Measurements from ENCODE around the gene CYB5B. TPM values are rescaled to one million over a fixed set of nuclear protein-coding genes. Genes with fewer than 3 reads are reported as not detected.

Gene CYB5B
- total and polyA plus RNA-seq, 2 experiments from 2014 or later: 47.1 to 115 TPM

DNA sequence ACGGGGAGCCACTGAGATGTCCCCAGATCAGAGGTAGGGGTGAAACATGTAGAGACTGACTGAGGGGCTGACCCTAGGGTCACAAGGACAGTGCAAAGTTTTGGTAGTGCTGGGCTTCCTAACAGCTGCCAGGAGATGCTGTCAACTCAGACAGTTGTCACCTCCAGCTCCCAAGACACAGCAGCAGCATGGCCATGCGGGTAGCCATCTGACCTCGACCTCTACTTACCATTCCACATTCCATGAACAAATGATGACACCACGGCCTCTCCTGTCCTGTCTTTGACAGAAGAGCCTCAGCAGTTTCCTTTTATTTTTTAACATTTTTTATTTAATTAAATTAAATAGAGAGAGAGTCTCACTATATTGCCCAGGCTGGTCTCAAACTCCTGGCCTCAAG, 76.1 kb downstream of the CYB5B start:
- Histone ChIP-seq H3K9ac (no peak overlapping the region), H3K27me3 (replicated peaks; ENCODE audit: insufficient read depth) (no peaks in the 10 kb centered on the region), H2AFZ (no peak overlapping the region), H3K4me3 (no peak overlapping the region), H3K9me2 (ENCODE audit: insufficient read depth) (no peaks in the 10 kb centered on the region), H3F3A (ENCODE audit: insufficient read depth) (no peaks in the 10 kb centered on the region), H3K4me2 (ENCODE audit: unreplicated experiment) (no peak overlapping the region), H3K36me3 (ENCODE audit: low read depth) (no peaks in the 10 kb centered on the region), H3K9me3 (ENCODE audit: low read depth) (no peaks in the 10 kb centered on the region), H3K27ac (no peak overlapping the region), H3K4me1 (ENCODE audit: insufficient read depth) (no peaks in the 10 kb centered on the region), H3K79me2 (ENCODE audit: insufficient read depth) (no peaks in the 10 kb centered on the region), H4K20me1 (ENCODE audit: insufficient read depth) (no peaks in the 10 kb centered on the region)
- in situ Hi-C loops (cut with MboI): no loop called here
- no peak for DNase-seq
- TF ChIP-seq EZH2 (IDR thresholded peaks at IDR 0.05; ENCODE audit: insufficient read depth, poor library complexity, severe bottlenecking) (no peak), EZH2phosphoT487 (IDR thresholded peaks at IDR 0.05; ENCODE audit: insufficient read depth, low read depth) (no peak)
- WGBS, 2 experiments (ENCODE audit: low coverage in 1 of 2, low lambda C conversion rate in 2 of 2, missing lambda C conversion rate in 2 of 2): 85 to 92% methylated on average over 4 of the region's 4 CpGs

DNA sequence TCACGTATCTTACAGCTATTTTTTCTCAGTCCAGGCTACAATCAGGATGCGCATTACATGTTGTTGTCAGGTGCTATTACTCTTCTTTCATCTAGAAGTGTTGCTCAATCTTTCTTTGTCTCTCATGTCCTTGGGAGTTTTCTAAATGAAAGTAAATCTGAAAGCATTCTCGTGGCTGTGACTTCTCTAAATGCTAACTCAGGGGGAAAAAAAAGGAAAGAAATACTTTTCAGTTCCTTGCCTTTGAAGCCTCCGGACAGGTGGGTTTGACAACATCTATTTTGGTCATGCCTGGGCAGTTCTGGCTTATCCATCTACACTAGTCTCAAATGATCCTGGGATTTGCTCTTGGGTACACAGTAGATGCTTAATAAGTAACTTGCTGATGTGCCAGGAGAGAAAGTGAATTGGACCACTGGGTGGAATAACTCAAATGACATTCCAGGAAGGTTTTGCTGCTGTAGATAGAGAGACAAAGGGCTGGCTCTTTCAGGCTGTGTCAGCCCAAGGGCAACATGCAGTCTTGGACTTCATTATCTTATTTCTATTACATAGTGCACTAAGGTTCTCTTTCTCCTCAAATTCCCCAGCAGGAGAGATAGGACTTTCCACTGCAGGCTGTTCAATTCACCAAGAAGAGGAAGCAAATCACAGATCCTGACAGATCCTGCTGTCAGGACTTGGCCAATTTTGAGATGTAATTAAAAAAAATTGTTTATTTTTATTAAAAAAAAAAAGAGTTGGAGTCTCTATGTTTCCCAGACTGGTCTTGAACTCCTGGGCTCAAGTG, 77.7 kb downstream of the CYB5B start:
- no peak overlapping the region for H2AFZ ChIP-seq
- no peaks in the 10 kb centered on the region for H3K9me2 ChIP-seq (ENCODE audit: insufficient read depth)
- no peak for TF ChIP-seq EZH2phosphoT487 (IDR thresholded peaks at IDR 0.05; ENCODE audit: insufficient read depth, low read depth)
- TF ChIP-seq EZH2 (IDR thresholded peaks at IDR 0.05; ENCODE audit: insufficient read depth, poor library complexity, severe bottlenecking): no peak
- no peak overlapping the region for H3K4me3 ChIP-seq
- H3K79me2 ChIP-seq (ENCODE audit: insufficient read depth): no peaks in the 10 kb centered on the region
- H3F3A ChIP-seq (ENCODE audit: insufficient read depth): no peaks in the 10 kb centered on the region
- no peak overlapping the region for H3K4me2 ChIP-seq (ENCODE audit: unreplicated experiment)
- no peak for DNase-seq
- no peak overlapping the region for H3K27ac ChIP-seq
- no peaks in the 10 kb centered on the region for H3K36me3 ChIP-seq (ENCODE audit: low read depth)
- WGBS, 2 experiments (ENCODE audit: low coverage in 1 of 2, low lambda C conversion rate in 2 of 2, missing lambda C conversion rate in 2 of 2): 81 to 84% methylated on average over 4 of the region's 4 CpGs
- no peaks in the 10 kb centered on the region for H3K9me3 ChIP-seq (ENCODE audit: low read depth)
- H4K20me1 ChIP-seq (ENCODE audit: insufficient read depth): no peaks in the 10 kb centered on the region
- no peaks in the 10 kb centered on the region for H3K4me1 ChIP-seq (ENCODE audit: insufficient read depth)
- H3K27me3 ChIP-seq (replicated peaks; ENCODE audit: insufficient read depth): no peaks in the 10 kb centered on the region
- no peak overlapping the region for H3K9ac ChIP-seq
- in situ Hi-C loops (cut with MboI): no loop called here

DNA sequence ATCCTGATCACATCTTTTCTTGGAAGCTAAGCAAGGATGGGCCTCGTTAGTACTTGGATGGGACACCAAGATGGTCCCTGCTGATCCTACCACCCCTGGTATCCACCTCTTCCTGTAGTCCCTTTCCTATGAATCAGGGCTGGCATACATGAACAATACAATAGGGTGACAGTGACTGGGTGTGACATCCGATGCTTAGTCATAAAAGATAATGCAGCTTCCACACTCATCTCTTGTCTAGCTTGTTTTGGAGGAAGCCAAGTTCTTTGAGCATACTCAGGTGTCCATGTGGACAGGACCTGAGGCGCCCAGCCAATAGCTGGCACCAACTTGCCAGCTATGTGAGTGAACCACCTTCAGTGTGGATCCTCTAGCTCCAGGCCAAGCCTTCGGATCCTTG, 78.8 kb downstream of the CYB5B start:
- H3F3A ChIP-seq (ENCODE audit: insufficient read depth): no peaks in the 10 kb centered on the region
- H4K20me1 ChIP-seq (ENCODE audit: insufficient read depth): no peaks in the 10 kb centered on the region
- WGBS, 2 experiments (ENCODE audit: low coverage in 1 of 2, low lambda C conversion rate in 2 of 2, missing lambda C conversion rate in 2 of 2): 90 to 93% methylated on average over 4 of the region's 4 CpGs
- no peaks in the 10 kb centered on the region for H3K9me2 ChIP-seq (ENCODE audit: insufficient read depth)
- no peaks in the 10 kb centered on the region for H3K27me3 ChIP-seq (replicated peaks; ENCODE audit: insufficient read depth)
- H3K4me2 ChIP-seq (ENCODE audit: unreplicated experiment): no peak overlapping the region
- H3K79me2 ChIP-seq (ENCODE audit: insufficient read depth): no peaks in the 10 kb centered on the region
- H3K9me3 ChIP-seq (ENCODE audit: low read depth): no peaks in the 10 kb centered on the region
- no peak for TF ChIP-seq EZH2 (IDR thresholded peaks at IDR 0.05; ENCODE audit: insufficient read depth, poor library complexity, severe bottlenecking)
- no peak for TF ChIP-seq EZH2phosphoT487 (IDR thresholded peaks at IDR 0.05; ENCODE audit: insufficient read depth, low read depth)
- in situ Hi-C loops (cut with MboI): no loop called here
- H3K27ac ChIP-seq: no peak overlapping the region
- no peaks in the 10 kb centered on the region for H3K36me3 ChIP-seq (ENCODE audit: low read depth)
- H2AFZ ChIP-seq: no peak overlapping the region
- H3K9ac ChIP-seq: no peak overlapping the region
- DNase-seq: no peak
- no peaks in the 10 kb centered on the region for H3K4me1 ChIP-seq (ENCODE audit: insufficient read depth)
- H3K4me3 ChIP-seq: no peak overlapping the region

DNA sequence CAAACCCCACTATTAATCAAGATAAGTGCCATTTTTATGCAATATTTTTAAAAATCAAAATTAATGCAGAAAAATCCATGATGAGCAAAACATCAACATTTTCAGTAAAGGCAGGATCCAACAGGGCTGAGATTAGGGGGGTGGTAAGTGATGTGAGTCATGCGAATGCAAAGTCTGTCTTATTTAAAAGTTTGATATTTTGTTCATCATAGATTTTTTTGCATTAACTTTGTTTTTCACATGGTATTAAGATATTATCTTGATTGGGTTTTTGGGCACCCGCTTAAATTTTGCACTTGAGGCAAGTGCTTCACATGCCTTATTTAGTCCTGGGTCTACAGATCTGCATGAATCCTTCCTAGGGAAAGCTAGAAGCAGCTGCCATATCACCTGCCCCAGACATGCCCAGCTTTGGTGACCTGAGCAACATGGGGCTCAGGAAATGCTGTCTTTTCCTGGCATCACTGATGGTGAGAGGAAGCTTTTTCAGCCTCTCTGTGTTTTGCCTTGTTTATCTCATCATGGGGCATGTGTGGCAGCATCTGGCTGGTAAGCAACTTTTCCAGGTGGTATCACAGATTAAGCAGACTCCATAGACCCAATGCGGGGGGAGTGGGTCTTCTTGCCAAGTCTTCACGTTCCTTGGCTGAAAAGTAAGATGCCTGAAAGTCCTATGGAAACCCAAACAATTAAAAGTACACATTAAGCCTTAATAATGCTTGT, 83.8 kb downstream of the CYB5B start:
- no peaks in the 10 kb centered on the region for H3K79me2 ChIP-seq (ENCODE audit: insufficient read depth)
- 66 to 80% methylated on average over 4 of the region's 4 CpGs for WGBS, 2 experiments (ENCODE audit: low coverage in 1 of 2, low lambda C conversion rate in 2 of 2, missing lambda C conversion rate in 2 of 2)
- DNase-seq: no peak
- H3F3A ChIP-seq (ENCODE audit: insufficient read depth): peaks cover 3% of the 10 kb centered on the region
- no peaks in the 10 kb centered on the region for H3K9me3 ChIP-seq (ENCODE audit: low read depth)
- no peaks in the 10 kb centered on the region for H3K36me3 ChIP-seq (ENCODE audit: low read depth)
- no peak overlapping the region for H3K9ac ChIP-seq
- H3K27me3 ChIP-seq (replicated peaks; ENCODE audit: insufficient read depth): no peaks in the 10 kb centered on the region
- H3K4me1 ChIP-seq (ENCODE audit: insufficient read depth): peaks cover 2% of the 10 kb centered on the region; the same call in 1 of the 2 replicates
- no peaks in the 10 kb centered on the region for H4K20me1 ChIP-seq (ENCODE audit: insufficient read depth)
- H3K4me2 ChIP-seq (ENCODE audit: unreplicated experiment): no peak overlapping the region
- in situ Hi-C loops (cut with MboI): no loop called here
- H2AFZ ChIP-seq: no peak overlapping the region
- no peaks in the 10 kb centered on the region for H3K9me2 ChIP-seq (ENCODE audit: insufficient read depth)
- H3K27ac ChIP-seq: no peak overlapping the region
- no peak for TF ChIP-seq EZH2phosphoT487 (IDR thresholded peaks at IDR 0.05; ENCODE audit: insufficient read depth, low read depth)
- TF ChIP-seq EZH2 (IDR thresholded peaks at IDR 0.05; ENCODE audit: insufficient read depth, poor library complexity, severe bottlenecking): no peak
- H3K4me3 ChIP-seq: no peak overlapping the region
